Esophagus (tissue), 2 donors: ENCODE measurements around the gene TMA7B. TPM values are rescaled to one million over a fixed set of nuclear protein-coding genes. Genes with fewer than 3 reads are reported as not detected.
A peak's percentile ranks its signal among the peaks of the same experiment; 100 is the strongest.

Source experiments
- H3K27ac ChIP-seq, 2 donors: one replicate each; pipeline ENCODE4 v1.5.1; 2013; ENCODE audit warnings: low read depth in 2 of 2, mild to moderate bottlenecking in 2 of 2, inconsistent platforms in 1 of 2, low read length in 1 of 2, moderate library complexity in 1 of 2
- H3K27me3 ChIP-seq, 2 donors: one replicate each; pipeline ENCODE4 v1.6.1; 2013; ENCODE audit warnings: low read length in 2 of 2, control low read depth in 1 of 2, mild to moderate bottlenecking in 1 of 2; ENCODE audit not compliant: insufficient read depth in 2 of 2, control insufficient read depth in 1 of 2
- H3K36me3 ChIP-seq, 2 donors: one replicate each; pipeline ENCODE4 v1.6.1; 2013; ENCODE audit warnings: low read length in 1 of 2; ENCODE audit not compliant: control insufficient read depth in 2 of 2, insufficient read depth in 2 of 2
- H3K4me1 ChIP-seq, 2 donors: one replicate each; pipeline ENCODE4 v1.6.1; 2013; ENCODE audit warnings: low read length in 1 of 2; ENCODE audit not compliant: control insufficient read depth in 2 of 2, insufficient read depth in 2 of 2
- H3K4me3 ChIP-seq, 2 donors: one replicate each; pipeline ENCODE4 v1.5.1; 2013; ENCODE audit warnings: low read length in 2 of 2, mild to moderate bottlenecking in 2 of 2, low read depth in 1 of 2, moderate library complexity in 1 of 2
- H3K9me3 ChIP-seq, 2 donors: one replicate each; pipeline ENCODE4 v1.6.1; 2013; ENCODE audit warnings: mild to moderate bottlenecking in 2 of 2, low read depth in 1 of 2, low read length in 1 of 2, moderate library complexity in 1 of 2; ENCODE audit not compliant: control insufficient read depth in 2 of 2, insufficient read depth in 1 of 2
- WGBS, 2 donors: extraction: QIAGEN DNeasy Blood & Tissue Kit; methylation state at CpG; one replicate each; pipeline ENCODE4 v1.1.7; 2013; 5-methylcytosine and 5-hydroxymethylcytosine counted together
- polyA plus RNA-seq, 2 donors: library from polyadenylated mRNA; stranded (reverse); fragments of 200-250 nt; gene quantifications; one replicate each; pipeline ENCODE4 v1.2.3, GENCODE V29; 2013
- donor health status: healthy with polysubstance abuse.
- donor health status: Bipolar disorder and iron deficiency.

Gene TMA7B
- polyA plus RNA-seq = under 1 TPM in 1 of 2 donors, not detected in 1; 0.14 TPM

GRCh38 chr22:39959640-39960447, at the start of gene TMA7B:
Gene TMA7B, plus strand, starts transcription at chr22:39960397. Its CDS starts 3,978 bp downstream, at chr22:39964375.
- Histone ChIP-seq H3K4me3 (no peak within 1 kb of the TSS), H3K9me3 (no peaks in the 10 kb centered on the region), H3K27ac (peak within 1 kb of the TSS in 1 of 2 donors; percentile 49), H3K27me3 (no peaks in the 10 kb centered on the region), H3K4me1 (peaks cover 0 to 4% of the 10 kb centered on the region in 2 donors), H3K36me3 (no peaks in the 10 kb centered on the region)
- 50 to 68% methylated on average over 14 of the region's 14 CpGs for WGBS, 2 donors

- Histone ChIP-seq H3K27me3 (no peaks in the 10 kb centered on the region), H3K9me3 (no peaks in the 10 kb centered on the region), H3K4me1 (no peaks in the 10 kb centered on the region), H3K27ac (no peak overlapping the region), H3K36me3 (no peaks in the 10 kb centered on the region), H3K4me3 (no peak overlapping the region)
- 69 to 75% methylated on average over 9 of the region's 9 CpGs for WGBS, 2 donors
Measured at GRCh38 chr22:39910876-39911613, 49.2 kb upstream of the TMA7B start.

GRCh38 chr22:39913321-39913720, 46.9 kb upstream of the TMA7B start:
- Histone ChIP-seq H3K4me1 (no peaks in the 10 kb centered on the region), H3K36me3 (no peaks in the 10 kb centered on the region), H3K4me3 (no peak overlapping the region), H3K27me3 (no peaks in the 10 kb centered on the region), H3K27ac (no peak overlapping the region), H3K9me3 (no peaks in the 10 kb centered on the region)
- WGBS, 2 donors = 81% methylated on average over 5 of the region's 5 CpGs

- Histone ChIP-seq H3K4me1 (no peaks in the 10 kb centered on the region), H3K27ac (no peak overlapping the region), H3K4me3 (no peak overlapping the region), H3K27me3 (no peaks in the 10 kb centered on the region), H3K9me3 (no peaks in the 10 kb centered on the region), H3K36me3 (no peaks in the 10 kb centered on the region)
- 66 to 67% methylated on average over 2 of the region's 2 CpGs for WGBS, 2 donors
Measured at GRCh38 chr22:39913886-39914285, 46.3 kb upstream of the TMA7B start.

GRCh38 chr22:39914584-39914983, 45.6 kb upstream of the TMA7B start:
- H3K4me1 ChIP-seq = no peaks in the 10 kb centered on the region
- no peak overlapping the region for H3K4me3 ChIP-seq
- H3K36me3 ChIP-seq = no peaks in the 10 kb centered on the region
- no peak overlapping the region for H3K27ac ChIP-seq
- H3K27me3 ChIP-seq = no peaks in the 10 kb centered on the region
- no peaks in the 10 kb centered on the region for H3K9me3 ChIP-seq
- 83 to 90% methylated on average over 9 of the region's 9 CpGs for WGBS, 2 donors

GRCh38 chr22:39915295-39915726, 44.9 kb upstream of the TMA7B start:
- Histone ChIP-seq H3K27me3 (no peaks in the 10 kb centered on the region), H3K4me3 (no peak overlapping the region), H3K9me3 (no peaks in the 10 kb centered on the region), H3K27ac (peak overlapping the region in 1 of 2 donors; percentile 26), H3K4me1 (no peaks in the 10 kb centered on the region), H3K36me3 (no peaks in the 10 kb centered on the region)
- 44 to 54% methylated on average over 4 of the region's 4 CpGs for WGBS, 2 donors

GRCh38 chr22:39916496-39916895, 43.7 kb upstream of the TMA7B start:
- Histone ChIP-seq H3K27ac (no peak overlapping the region), H3K27me3 (no peaks in the 10 kb centered on the region), H3K36me3 (no peaks in the 10 kb centered on the region), H3K4me1 (no peaks in the 10 kb centered on the region), H3K9me3 (no peaks in the 10 kb centered on the region), H3K4me3 (no peak overlapping the region)
- WGBS, 2 donors = 59 to 68% methylated on average over 3 of the region's 3 CpGs

GRCh38 chr22:39917197-39917643, 43.0 kb upstream of the TMA7B start:
- no peaks in the 10 kb centered on the region for H3K9me3 ChIP-seq
- peak overlapping the region in 1 of 2 donors; percentile 11 for H3K27ac ChIP-seq
- 26 to 52% methylated on average over 5 of the region's 5 CpGs for WGBS, 2 donors
- no peaks in the 10 kb centered on the region for H3K27me3 ChIP-seq
- no peak overlapping the region for H3K4me3 ChIP-seq
- H3K4me1 ChIP-seq = no peaks in the 10 kb centered on the region
- H3K36me3 ChIP-seq = no peaks in the 10 kb centered on the region

- H3K36me3 ChIP-seq = no peaks in the 10 kb centered on the region
- WGBS, 2 donors = 42 to 44% methylated on average over 12 of the region's 12 CpGs
- H3K27ac ChIP-seq = peak overlapping the region in 1 of 2 donors; percentile 8
- H3K27me3 ChIP-seq = no peaks in the 10 kb centered on the region
- H3K4me1 ChIP-seq = no peaks in the 10 kb centered on the region
- no peaks in the 10 kb centered on the region for H3K9me3 ChIP-seq
- H3K4me3 ChIP-seq = no peak overlapping the region
Measured at GRCh38 chr22:39917776-39918495, 42.3 kb upstream of the TMA7B start.
